Astrocyte of the cerebellum (primary cell): ENCODE results near the gene SCAI.
A peak's percentile ranks its signal among the peaks of the same experiment; 100 is the strongest.
"Not testable (repeated sequence)": the region's sequence is repeated elsewhere in the genome, so short reads cannot be mapped to it uniquely, and the experiment has no call there.

Source experiments
- DNase-seq: peaks from one replicate; pipeline ENCODE4 v3.0.0-alpha.2; 2011; ENCODE audit warnings: low read depth
- H3K4me3 ChIP-seq: 2 replicates; pipeline ENCODE4 v1.5.1; 2011; ENCODE audit warnings: mild to moderate bottlenecking, low read depth, low read length, moderate library complexity
- in situ Hi-C: cut with HindIII; loops from 2 replicates; pipeline ENCODE4 v1.10.0; 2017; ENCODE audit warnings: low sequenced_read_pairs
- TF ChIP-seq, protein P1 (sequence below): IDR thresholded peaks from 2 replicates; pipeline ENCODE4 v1.5.1; 2012; ENCODE audit warnings: low read length, low read depth, moderate library complexity, mild to moderate bottlenecking; ENCODE audit errors: missing control alignments

The SCAI gene

DNA sequence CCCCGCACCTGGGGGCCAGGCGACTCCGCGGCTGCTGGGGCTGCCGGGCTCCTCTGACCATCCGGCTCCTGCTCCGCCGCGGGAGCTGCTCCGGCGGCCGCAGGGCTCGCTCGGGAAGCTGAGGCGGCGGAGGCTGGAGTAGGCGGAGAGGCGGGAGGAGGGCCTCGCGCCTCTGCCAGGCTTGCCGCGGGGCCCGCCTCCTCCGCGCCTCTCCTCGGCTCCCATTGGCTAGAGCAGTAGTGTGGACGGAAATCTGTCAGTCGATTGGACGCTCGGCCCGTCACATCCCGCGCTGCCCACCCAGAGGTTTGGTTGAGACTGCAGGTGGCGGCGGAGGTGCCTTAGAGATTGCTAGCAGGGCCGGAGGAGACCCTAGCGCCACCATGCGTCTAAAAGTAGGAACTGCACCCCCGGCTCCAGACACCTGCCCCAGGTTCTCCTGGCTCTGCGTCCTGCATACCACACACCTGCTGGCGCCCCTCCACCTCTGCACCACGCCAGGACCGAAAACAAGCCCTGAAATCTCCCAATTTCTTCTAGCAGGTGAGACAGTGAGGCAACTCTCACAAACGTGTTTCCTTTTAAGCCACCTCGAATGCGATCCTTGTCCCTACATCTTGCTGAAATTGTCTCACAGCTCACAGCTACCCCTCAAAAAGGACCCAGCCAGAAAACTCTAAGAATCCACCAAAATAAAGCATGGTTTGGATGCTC lies at the start of gene SCAI:
Gene SCAI, minus strand, starts transcription at position 152 of the 714 bp plus-strand sequence. Its CDS starts 91 bp downstream, at position 61.
- in situ Hi-C loops, result no loop called here
- TF ChIP-seq, protein P1, sequence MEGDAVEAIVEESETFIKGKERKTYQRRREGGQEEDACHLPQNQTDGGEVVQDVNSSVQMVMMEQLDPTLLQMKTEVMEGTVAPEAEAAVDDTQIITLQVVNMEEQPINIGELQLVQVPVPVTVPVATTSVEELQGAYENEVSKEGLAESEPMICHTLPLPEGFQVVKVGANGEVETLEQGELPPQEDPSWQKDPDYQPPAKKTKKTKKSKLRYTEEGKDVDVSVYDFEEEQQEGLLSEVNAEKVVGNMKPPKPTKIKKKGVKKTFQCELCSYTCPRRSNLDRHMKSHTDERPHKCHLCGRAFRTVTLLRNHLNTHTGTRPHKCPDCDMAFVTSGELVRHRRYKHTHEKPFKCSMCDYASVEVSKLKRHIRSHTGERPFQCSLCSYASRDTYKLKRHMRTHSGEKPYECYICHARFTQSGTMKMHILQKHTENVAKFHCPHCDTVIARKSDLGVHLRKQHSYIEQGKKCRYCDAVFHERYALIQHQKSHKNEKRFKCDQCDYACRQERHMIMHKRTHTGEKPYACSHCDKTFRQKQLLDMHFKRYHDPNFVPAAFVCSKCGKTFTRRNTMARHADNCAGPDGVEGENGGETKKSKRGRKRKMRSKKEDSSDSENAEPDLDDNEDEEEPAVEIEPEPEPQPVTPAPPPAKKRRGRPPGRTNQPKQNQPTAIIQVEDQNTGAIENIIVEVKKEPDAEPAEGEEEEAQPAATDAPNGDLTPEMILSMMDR, result peak; percentile 97
- peak within 1 kb of the TSS; percentile 60 for H3K4me3 ChIP-seq
- peak; percentile 98 for DNase-seq

DNA sequence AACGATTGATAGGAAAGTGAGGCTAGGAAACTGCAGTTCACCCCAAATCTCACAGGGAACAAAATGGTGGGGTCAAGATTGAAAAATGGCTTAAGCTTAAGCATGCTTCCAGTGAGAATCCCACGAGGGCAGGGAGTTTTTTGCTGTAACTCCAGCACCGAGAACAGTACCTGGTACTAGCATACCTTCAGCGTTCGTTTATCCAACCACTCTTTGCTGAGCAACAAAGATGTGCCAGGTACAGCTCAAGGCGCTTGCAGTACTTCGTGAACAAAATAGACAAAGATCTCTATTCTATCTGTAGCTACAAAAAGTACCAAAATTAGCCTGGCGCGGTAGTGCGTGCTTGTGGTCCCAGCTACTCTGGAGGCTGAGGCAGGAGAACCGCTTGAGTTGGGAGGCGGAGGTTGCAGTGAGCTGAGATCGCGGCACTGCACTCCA lies 47.1 kb upstream of the SCAI start:
- in situ Hi-C loops, result no loop called here
- no peak for DNase-seq
- peak overlapping the region; percentile 85 for H3K4me3 ChIP-seq
- TF ChIP-seq, protein P1, result no peak

DNA sequence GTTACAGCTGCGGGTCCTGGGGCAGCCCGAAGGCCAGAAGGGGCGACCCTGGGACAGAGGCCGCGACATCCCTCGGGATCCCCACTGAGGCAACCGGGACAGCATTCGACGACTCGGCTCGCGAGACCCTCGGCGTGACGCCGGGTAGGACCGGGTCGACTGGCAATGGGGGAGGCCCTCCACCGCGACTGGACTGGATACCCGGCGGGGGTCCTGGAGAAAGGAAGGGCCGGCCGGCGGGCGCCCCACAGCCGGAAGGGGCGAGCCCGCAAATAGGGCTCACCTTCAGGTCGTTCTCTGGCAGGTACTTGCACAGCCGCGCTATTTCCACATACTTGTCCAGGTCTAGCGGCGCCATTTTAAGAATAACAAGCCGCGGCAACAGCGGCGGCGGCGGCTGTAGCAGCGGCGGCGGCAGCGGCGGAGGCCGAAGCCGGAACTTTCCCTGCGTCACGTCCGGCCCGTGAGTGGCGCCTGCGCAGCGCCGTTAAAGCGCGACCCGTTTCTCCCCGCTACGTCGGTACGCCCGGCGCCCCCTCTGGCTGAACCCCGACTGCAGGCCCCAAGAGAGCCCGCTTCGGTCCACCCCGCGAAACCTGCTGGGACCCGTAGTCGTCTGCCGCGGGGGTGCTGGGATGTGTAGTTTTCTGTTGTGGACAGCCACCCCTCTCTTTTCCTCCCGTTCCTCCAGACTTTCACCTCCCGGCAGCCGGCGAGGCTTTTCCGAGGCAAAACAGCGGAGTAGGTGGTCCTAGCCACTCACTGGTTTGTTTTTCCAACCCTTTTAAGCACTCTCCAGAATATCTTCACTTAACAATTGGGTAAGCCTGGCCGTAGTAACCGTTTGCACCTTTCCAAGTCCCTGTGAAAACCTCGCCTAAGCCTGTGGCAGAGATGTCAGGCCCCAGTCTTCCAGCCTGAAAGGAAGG lies 46.3 kb upstream of the SCAI start, which contains the start of gene PPP6C:
Gene PPP6C, minus strand, starts transcription at position 443 of the 929 bp plus-strand sequence. Its CDS starts 85 bp downstream, at position 358.
- in situ Hi-C loops, result no loop called here
- peak within 1 kb of the TSS; percentile 85 for H3K4me3 ChIP-seq
- DNase-seq, result peak; percentile 91
- TF ChIP-seq, protein P1, result peak; percentile 66

DNA sequence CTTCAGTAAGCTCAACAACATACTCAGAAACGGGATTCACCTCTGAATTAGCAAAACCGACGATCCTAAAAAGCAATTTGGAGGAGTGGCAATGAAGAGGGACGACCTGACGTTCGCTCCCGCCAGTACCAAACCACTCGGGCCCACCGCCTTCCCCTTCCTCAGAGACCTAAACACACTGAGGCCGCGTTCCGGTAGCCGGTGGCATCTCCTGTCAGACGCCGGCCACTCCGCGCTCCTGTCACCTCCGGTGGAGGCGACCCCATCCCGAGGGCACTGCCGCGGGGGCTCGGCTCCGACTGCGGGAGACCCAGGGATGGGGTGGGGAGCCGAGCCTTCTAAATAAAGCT lies 45.7 kb upstream of the SCAI start:
- peak overlapping the region; percentile 85 for H3K4me3 ChIP-seq
- TF ChIP-seq, protein P1, result no peak
- in situ Hi-C loops, result no loop called here
- no peak for DNase-seq

DNA sequence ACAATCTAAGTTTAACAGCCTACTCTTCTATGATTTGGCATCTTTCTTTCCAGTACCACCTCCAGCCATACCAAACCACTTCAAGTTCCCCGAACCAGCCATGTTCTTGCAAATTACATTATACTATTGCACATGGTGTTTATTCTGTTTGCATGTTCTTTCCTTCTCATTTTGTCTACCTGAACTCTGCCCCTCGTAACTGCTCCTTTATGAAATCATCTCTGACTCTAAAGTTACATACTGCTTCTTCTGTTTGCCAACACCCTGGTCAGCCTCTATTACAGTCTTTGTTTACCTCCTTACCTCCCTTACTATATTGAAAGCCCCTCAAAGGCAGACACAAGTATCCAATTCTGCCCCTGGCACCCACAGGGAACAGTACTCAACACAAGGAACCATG lies 40.2 kb upstream of the SCAI start:
- no peak for DNase-seq
- in situ Hi-C loops, result no loop called here
- no peak overlapping the region for H3K4me3 ChIP-seq
- TF ChIP-seq, protein P1, result no peak

DNA sequence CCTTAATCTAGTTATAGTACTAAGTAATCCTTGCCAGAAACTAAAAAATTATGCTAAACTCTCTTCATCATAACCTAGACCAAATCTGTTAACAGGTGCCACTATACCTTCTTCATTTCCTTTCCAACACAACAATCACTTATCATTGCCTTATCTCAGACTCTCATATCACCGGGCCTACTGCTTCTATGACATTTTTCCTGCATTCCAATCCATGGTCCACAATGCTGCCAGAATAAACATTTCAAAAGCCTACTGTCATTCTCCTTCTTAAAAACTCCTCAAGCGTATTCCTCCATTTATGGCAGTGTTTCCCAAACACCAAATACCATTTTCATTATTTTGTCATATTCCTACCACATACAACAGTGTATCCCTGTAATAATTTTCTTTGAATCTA lies 39.7 kb upstream of the SCAI start:
- TF ChIP-seq, protein P1, result no peak
- no peak for DNase-seq
- in situ Hi-C loops, result no loop called here
- no peak overlapping the region for H3K4me3 ChIP-seq

DNA sequence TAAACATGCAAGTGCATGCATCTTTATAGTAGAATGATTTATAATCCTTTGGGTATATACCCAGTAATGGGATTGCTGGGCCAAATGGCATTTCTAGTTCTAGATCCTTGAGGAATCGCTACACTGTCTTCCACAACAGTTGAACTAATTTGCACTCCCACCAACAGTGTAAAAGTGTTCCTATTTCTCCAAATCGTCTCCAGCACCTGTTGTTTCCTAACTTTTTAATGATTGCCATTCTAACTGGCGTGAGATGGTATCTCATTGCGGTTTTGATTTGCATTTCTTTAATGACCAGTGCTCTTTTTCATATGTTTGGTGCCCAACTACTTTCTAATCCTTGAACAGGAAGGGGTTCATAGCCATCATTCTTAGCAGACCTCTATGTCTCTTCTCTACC lies 38.4 kb upstream of the SCAI start:
- H3K4me3 ChIP-seq, DNase-seq, in situ Hi-C loops: not testable (repeated sequence)
